HCT116 (cell line): ENCODE data around the gene ZBTB7C. TPM values are rescaled to one million over a fixed set of nuclear protein-coding genes. Genes with fewer than 3 reads are reported as not detected.

Experiments used
- ATAC-seq: fragments of 200-7000 bp; cut with Tn5 transposase; 2 replicates; pipeline ENCODE4 v1.9.1; 2020; ENCODE audit warnings: mild to moderate bottlenecking, moderate library complexity
- BruUV-seq: library from RNA; stranded (reverse); fragments of 400-500 nt; replicated peaks from 2 replicates; lab custom pipeline; 2021; lab: Mats Ljungman, UMichigan
- CTCF ChIA-PET: fragments of 300-600 bp; sonication (Branson Sonifier 250); formaldehyde crosslinking; loops from one replicate; lab custom pipeline; 2021; ENCODE audit warnings: antibody characterized with exemption; lab: Charles Lee
- POLR2A ChIA-PET: fragments of 300-600, 350-600 bp; sonication (Branson Sonifier 250); formaldehyde crosslinking; loops from one replicate; lab custom pipeline; 2021; ENCODE audit warnings: antibody characterized with exemption; lab: Charles Lee
- RAD21 ChIA-PET, 2 experiments: fragments of 300-600 bp; sonication (Branson Sonifier 250); formaldehyde crosslinking; loops; one replicate each; lab custom pipeline; 2023; ENCODE audit warnings: low total read pairs in 2 of 2; ENCODE audit not compliant: uncharacterized antibody in 2 of 2, unreplicated experiment in 2 of 2, low non-redundant PET in 1 of 2; lab: Charles Lee
- DNase-seq: peaks from one replicate; pipeline ENCODE4 v3.0.0-alpha.2; 2010; ENCODE audit warnings: low read depth, low spot score
- H2AFZ ChIP-seq: fragments of 200-600 bp; shearing (Covaris generic), sonication (generic); 2 replicates; pipeline ENCODE4 v1.6.1; 2017; ENCODE audit warnings: low read depth, mixed run types, mixed read lengths, antibody characterized with exemption, low read length; ENCODE audit not compliant: poor library complexity, severe bottlenecking
- H3K27ac ChIP-seq: 2 replicates; pipeline ENCODE4 v1.5.1; 2012; ENCODE audit warnings: low read depth, low read length
- H3K27me3 ChIP-seq: fragments of 200-600 bp; sonication (generic); 2 replicates; pipeline ENCODE4 v1.6.1; 2016; ENCODE audit warnings: mixed run types, low read length, mixed read lengths; ENCODE audit not compliant: insufficient read depth
- H3K36me3 ChIP-seq, 2 experiments: fragments of 200-500 bp in 1 of 2; fragments of 200-600 bp in 1 of 2; sonication (Bioruptor generic) in 1 of 2; sonication (generic) in 1 of 2; 2 replicates each; pipeline versions ENCODE4 v1.5.1 to v1.6.1; 2014 to 2016; ENCODE audit warnings: low read length in 2 of 2, inconsistent platforms in 1 of 2, mixed read lengths in 1 of 2, mixed run types in 1 of 2; ENCODE audit not compliant: insufficient read depth in 2 of 2, control insufficient read depth in 1 of 2
- H3K4me1 ChIP-seq, 2 experiments: fragments of 200-600 bp in 1 of 2; sonication (generic) in 1 of 2; 2 replicates each; pipeline versions ENCODE4 v1.5.1 to v1.6.1; 2012 to 2017; ENCODE audit warnings: low read length in 2 of 2, inconsistent platforms in 1 of 2, mild to moderate bottlenecking in 1 of 2, mixed read lengths in 1 of 2, mixed run types in 1 of 2, moderate library complexity in 1 of 2; ENCODE audit not compliant: insufficient read depth in 2 of 2, control insufficient read depth in 1 of 2
- H3K4me2 ChIP-seq: fragments of 200-600 bp; sonication (generic); 2 replicates; pipeline ENCODE4 v1.6.1; 2017; ENCODE audit warnings: mixed run types, low read length, mixed read lengths
- H3K4me3 ChIP-seq, 2 experiments: fragments of 200-600 bp in 1 of 2; sonication (generic) in 1 of 2; replicated peaks in 1 of 2; 2 replicates each; pipeline ENCODE4 v1.5.1; 2011 to 2016; ENCODE audit warnings: low read length in 2 of 2, control low read depth in 1 of 2, low read depth in 1 of 2, mild to moderate bottlenecking in 1 of 2, mixed read lengths in 1 of 2, mixed run types in 1 of 2
- H3K79me2 ChIP-seq: fragments of 200-600 bp; sonication (generic); 2 replicates; pipeline ENCODE4 v1.6.1; 2017; ENCODE audit warnings: mild to moderate bottlenecking, mixed run types, low read length, moderate library complexity, mixed read lengths; ENCODE audit not compliant: insufficient read depth
- H3K9ac ChIP-seq: fragments of 200-600 bp; sonication (generic); 2 replicates; pipeline ENCODE4 v1.6.1; 2016; ENCODE audit warnings: low read length, mixed read lengths
- H3K9me2 ChIP-seq: fragments of 200-600 bp; sonication (generic), shearing (Covaris generic); 2 replicates; pipeline ENCODE4 v1.6.1; 2017; ENCODE audit warnings: mixed run types, mild to moderate bottlenecking, moderate library complexity; ENCODE audit not compliant: insufficient read depth
- H3K9me3 ChIP-seq, 2 experiments: fragments of 200-500 bp in 1 of 2; fragments of 200-600 bp in 1 of 2; sonication (Bioruptor generic) in 1 of 2; sonication (generic) in 1 of 2; 2 replicates each; pipeline ENCODE4 v1.6.1; 2014 to 2017; ENCODE audit warnings: low read length in 2 of 2, mixed read lengths in 2 of 2, inconsistent platforms in 1 of 2, low read depth in 1 of 2, mild to moderate bottlenecking in 1 of 2, mixed run types in 1 of 2, moderate library complexity in 1 of 2; ENCODE audit not compliant: control insufficient read depth in 1 of 2, insufficient read depth in 1 of 2
- H4K20me1 ChIP-seq: fragments of 200-600 bp; sonication (generic), shearing (Covaris generic); 2 replicates; pipeline ENCODE4 v1.6.1; 2017; ENCODE audit warnings: mixed run types, mild to moderate bottlenecking, moderate library complexity; ENCODE audit not compliant: insufficient read depth
- ATF3 ChIP-seq: IDR thresholded peaks from 2 replicates; pipeline ENCODE4 v1.6.1; 2012
- CTCF ChIP-seq, 3 experiments: fragments of 200-600 bp in 1 of 3; sonication (generic) in 1 of 3; IDR thresholded peaks in 2 of 3; conservative IDR thresholded peaks in 1 of 3; 2 replicates each; pipeline ENCODE4 v1.5.1; 2012 to 2017; ENCODE audit warnings: low read depth in 2 of 3, low read length in 2 of 3, antibody characterized with exemption in 1 of 3, borderline replicate concordance in 1 of 3, control low read depth in 1 of 3, mild to moderate bottlenecking in 1 of 3, mixed read lengths in 1 of 3, mixed run types in 1 of 3, moderate library complexity in 1 of 3; ENCODE audit not compliant: insufficient read depth in 1 of 3
- EGR1 ChIP-seq: IDR thresholded peaks from 2 replicates; pipeline ENCODE4 v1.6.1; 2012; ENCODE audit warnings: low read depth
- ELF1 ChIP-seq: IDR thresholded peaks from 2 replicates; pipeline ENCODE4 v1.6.1; 2012; ENCODE audit warnings: low read depth, borderline replicate concordance
- EZH2 ChIP-seq: fragments of 200-600 bp; sonication (generic); IDR thresholded peaks from 2 replicates; pipeline ENCODE4 v1.6.1; 2017; ENCODE audit warnings: antibody characterized with exemption, mixed run types
- EZH2phosphoT487 ChIP-seq: fragments of 200-600 bp; IDR thresholded peaks from 2 replicates; pipeline ENCODE4 v1.6.1; 2018; ENCODE audit warnings: antibody characterized with exemption, borderline replicate concordance
- RAD21 ChIP-seq: IDR thresholded peaks from 2 replicates; pipeline ENCODE4 v1.6.1; 2012; ENCODE audit warnings: low read depth, mild to moderate bottlenecking
- SP1 ChIP-seq: IDR thresholded peaks from 2 replicates; pipeline ENCODE4 v1.6.1; 2012; ENCODE audit warnings: low read depth
- SRF ChIP-seq: IDR thresholded peaks from 2 replicates; pipeline ENCODE4 v1.6.1; 2012; ENCODE audit warnings: low read depth
- ZNF274 ChIP-seq: fragments of 200-500 bp; sonication (Bioruptor generic); IDR thresholded peaks from 2 replicates; pipeline ENCODE4 v1.6.1; 2014; ENCODE audit warnings: mild to moderate bottlenecking, low read depth, low read length, inconsistent platforms
- intact Hi-C: fragments of 100-400 bp; cut with micrococcal nuclease; formaldehyde crosslinking; loops from 2 replicates; pipeline ENCODE4 v1.10.0; 2022
- total RNA-seq: library from RNA; stranded (reverse); gene quantifications from one replicate; pipeline ENCODE4 v1.2.1, GENCODE V29; 2021; ENCODE audit not compliant: unreplicated experiment
- TF ChIP-seq, protein P1 (sequence below): IDR thresholded peaks from 2 replicates; pipeline ENCODE4 v1.6.1; 2011; ENCODE audit warnings: mild to moderate bottlenecking, low read length, moderate library complexity; ENCODE audit not compliant: insufficient replicate concordance; ENCODE audit errors: extremely low read depth

ZBTB7C gene
- total RNA-seq, 1 experiment from 2014 or later, result 0.37 TPM

- Histone ChIP-seq H3K9me2 (no peaks in the 10 kb centered on the region), H3K4me3 (no peak overlapping the region), H4K20me1 (no peaks in the 10 kb centered on the region), H3K27me3 (no peaks in the 10 kb centered on the region), H3K36me3 (no peaks in the 10 kb centered on the region), H3K4me1 (no peaks in the 10 kb centered on the region), H2AFZ (no peak overlapping the region), H3K27ac (no peak overlapping the region), H3K79me2 (no peaks in the 10 kb centered on the region), H3K9ac (no peak overlapping the region), H3K9me3 (no peaks in the 10 kb centered on the region), H3K4me2 (no peak overlapping the region)
- CTCF ChIA-PET, result interaction anchor here (1.1 to 1.5 kb wide), 2 partner anchors 15 to 127 kb away, joined by 3 to 4 read pairs; no protein-coding TSS in a partner anchor
- TF ChIP-seq ZNF274 (no peak), RAD21 (peak; percentile 36), SP1 (no peak), CTCF (IDR thresholded peaks at IDR 0.05 in 2 of 3, conservative IDR thresholded peaks at IDR 0.05 in 1 of 3; ENCODE audit: borderline replicate concordance in 1 of 3, insufficient read depth in 1 of 3, low read depth in 2 of 3, low read length in 2 of 3) (peak in 2 of 3 experiments; percentile 17 to 38; a peak in 1 of 6 replicates)
- RAD21 ChIA-PET, result interaction anchor here in 1 of 2 experiments (0.5 kb wide), 1 partner anchor 10 kb away, joined by 3 read pairs; no protein-coding TSS in a partner anchor
- ATAC-seq, result no peak
- POLR2A ChIA-PET, result no interaction called here
- BruUV-seq, result no TSS peak
- DNase-seq, result no peak
- intact Hi-C loops, result no loop called here
Observed at GRCh38 chr18:48317781-48318381, 91.3 kb downstream of the ZBTB7C start.

DNA sequence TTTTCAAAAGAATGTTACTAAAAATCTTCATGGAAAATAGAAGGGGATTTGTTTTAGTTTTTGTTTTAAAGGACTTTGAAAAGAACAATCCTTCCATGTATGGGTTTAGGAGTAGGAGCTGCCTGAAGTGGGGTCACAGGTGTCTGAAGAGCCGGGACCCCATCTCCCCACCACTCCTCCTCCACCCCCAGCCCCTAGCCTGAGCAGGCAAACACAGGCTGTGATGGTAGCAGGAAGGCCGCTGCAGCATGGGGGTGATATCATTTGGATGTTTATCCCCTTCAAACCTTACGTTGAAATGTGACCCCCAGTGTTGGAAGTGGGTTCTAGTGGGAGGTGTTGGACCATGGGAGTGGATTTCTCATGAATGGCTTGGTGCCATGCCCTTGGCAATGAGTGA is 93.0 kb downstream of the ZBTB7C start:
- Histone ChIP-seq H4K20me1 (no peaks in the 10 kb centered on the region), H2AFZ (no peak overlapping the region), H3K4me1 (no peaks in the 10 kb centered on the region; a peak in 1 of 4 replicates), H3K27me3 (no peaks in the 10 kb centered on the region), H3K9ac (no peak overlapping the region), H3K79me2 (no peaks in the 10 kb centered on the region), H3K9me2 (no peaks in the 10 kb centered on the region), H3K4me3 (no peak overlapping the region), H3K4me2 (no peak overlapping the region), H3K27ac (no peak overlapping the region), H3K9me3 (no peaks in the 10 kb centered on the region), H3K36me3 (no peaks in the 10 kb centered on the region)
- BruUV-seq, result no TSS peak
- CTCF ChIA-PET, result no interaction called here
- ATAC-seq (no peak), DNase-seq (no peak)
- POLR2A ChIA-PET, result no interaction called here
- intact Hi-C loops, result no loop called here
- RAD21 ChIA-PET, result no interaction called here
- TF ChIP-seq SP1 (no peak), RAD21 (no peak), SRF (no peak), CTCF (IDR thresholded peaks at IDR 0.05 in 2 of 3, conservative IDR thresholded peaks at IDR 0.05 in 1 of 3; ENCODE audit: borderline replicate concordance in 1 of 3, insufficient read depth in 1 of 3, low read depth in 2 of 3, low read length in 2 of 3) (no peak), ELF1 (no peak), EZH2phosphoT487 (no peak), EZH2 (no peak), ATF3 (no peak), EGR1 (no peak)
- TF ChIP-seq, protein P1, sequence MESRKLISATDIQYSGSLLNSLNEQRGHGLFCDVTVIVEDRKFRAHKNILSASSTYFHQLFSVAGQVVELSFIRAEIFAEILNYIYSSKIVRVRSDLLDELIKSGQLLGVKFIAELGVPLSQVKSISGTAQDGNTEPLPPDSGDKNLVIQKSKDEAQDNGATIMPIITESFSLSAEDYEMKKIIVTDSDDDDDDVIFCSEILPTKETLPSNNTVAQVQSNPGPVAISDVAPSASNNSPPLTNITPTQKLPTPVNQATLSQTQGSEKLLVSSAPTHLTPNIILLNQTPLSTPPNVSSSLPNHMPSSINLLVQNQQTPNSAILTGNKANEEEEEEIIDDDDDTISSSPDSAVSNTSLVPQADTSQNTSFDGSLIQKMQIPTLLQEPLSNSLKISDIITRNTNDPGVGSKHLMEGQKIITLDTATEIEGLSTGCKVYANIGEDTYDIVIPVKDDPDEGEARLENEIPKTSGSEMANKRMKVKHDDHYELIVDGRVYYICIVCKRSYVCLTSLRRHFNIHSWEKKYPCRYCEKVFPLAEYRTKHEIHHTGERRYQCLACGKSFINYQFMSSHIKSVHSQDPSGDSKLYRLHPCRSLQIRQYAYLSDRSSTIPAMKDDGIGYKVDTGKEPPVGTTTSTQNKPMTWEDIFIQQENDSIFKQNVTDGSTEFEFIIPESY, result no peak
